GM23248 (cell line): ENCODE results near the gene EYA4. TPM values are rescaled to one million over a fixed set of nuclear protein-coding genes. Genes with fewer than 3 reads are reported as not detected.

Experiments used
- DNase-seq: peaks from one replicate; pipeline ENCODE4 v3.0.0-alpha.2; 2015
- H2AFZ ChIP-seq: fragments of 200-600 bp; sonication (generic); 2 replicates; pipeline ENCODE4 v1.6.1; 2016; ENCODE audit warnings: antibody characterized with exemption
- H3F3A ChIP-seq: fragments of 200-600 bp; sonication (generic); 2 replicates; pipeline ENCODE4 v1.6.1; 2016; ENCODE audit warnings: mild to moderate bottlenecking, antibody characterized with exemption, mixed run types; ENCODE audit not compliant: insufficient read depth
- H3K27ac ChIP-seq: fragments of 200-600 bp; sonication (generic); 2 replicates; pipeline ENCODE4 v1.5.1; 2016; ENCODE audit warnings: mild to moderate bottlenecking
- H3K27me3 ChIP-seq: fragments of 200-600 bp; sonication (generic); replicated peaks from 2 replicates; pipeline ENCODE4 v1.6.1; 2016; ENCODE audit warnings: mild to moderate bottlenecking; ENCODE audit not compliant: insufficient read depth
- H3K36me3 ChIP-seq: fragments of 200-600 bp; sonication (generic); 2 replicates; pipeline ENCODE4 v1.6.1; 2016; ENCODE audit warnings: low read depth, mild to moderate bottlenecking
- H3K4me1 ChIP-seq: fragments of 200-600 bp; sonication (generic); 2 replicates; pipeline ENCODE4 v1.6.1; 2016; ENCODE audit warnings: mild to moderate bottlenecking; ENCODE audit not compliant: insufficient read depth
- H3K4me2 ChIP-seq: fragments of 200-600 bp; sonication (generic); one replicate; pipeline ENCODE4 v1.6.1; 2016; ENCODE audit warnings: mild to moderate bottlenecking; ENCODE audit not compliant: unreplicated experiment
- H3K4me3 ChIP-seq: fragments of 200-600 bp; sonication (generic); 2 replicates; pipeline ENCODE4 v1.5.1; 2016; ENCODE audit warnings: mild to moderate bottlenecking
- H3K79me2 ChIP-seq: fragments of 200-600 bp; sonication (generic); 2 replicates; pipeline ENCODE4 v1.6.1; 2016; ENCODE audit warnings: mild to moderate bottlenecking; ENCODE audit not compliant: insufficient read depth
- H3K9ac ChIP-seq: fragments of 200-600 bp; sonication (generic); 2 replicates; pipeline ENCODE4 v1.6.1; 2016; ENCODE audit warnings: mild to moderate bottlenecking
- H3K9me2 ChIP-seq: fragments of 200-600 bp; sonication (generic); 2 replicates; pipeline ENCODE4 v1.6.1; 2016; ENCODE audit warnings: mixed run types, mild to moderate bottlenecking, moderate library complexity; ENCODE audit not compliant: insufficient read depth
- H3K9me3 ChIP-seq: fragments of 200-600 bp; sonication (generic); one replicate; pipeline ENCODE4 v1.6.1; 2017; ENCODE audit warnings: low read depth
- H4K20me1 ChIP-seq: fragments of 200-600 bp; sonication (generic); 2 replicates; pipeline ENCODE4 v1.6.0; 2016; ENCODE audit not compliant: insufficient read depth
- EZH2 ChIP-seq: fragments of 200-600 bp; sonication (generic); IDR thresholded peaks from 2 replicates; pipeline ENCODE4 v1.6.1; 2018; ENCODE audit warnings: antibody characterized with exemption, mild to moderate bottlenecking; ENCODE audit not compliant: insufficient read depth, poor library complexity, severe bottlenecking
- EZH2phosphoT487 ChIP-seq: fragments of 200-600 bp; sonication (generic); IDR thresholded peaks from 2 replicates; pipeline ENCODE4 v1.6.1; 2018; ENCODE audit warnings: antibody characterized with exemption, moderate library complexity, mild to moderate bottlenecking, low read depth; ENCODE audit not compliant: insufficient read depth
- WGBS, 2 experiments: methylation state at CpG; one replicate each; pipeline ENCODE4 v1.1.6; 2015 to 2017; ENCODE audit warnings: low lambda C conversion rate in 2 of 2, low coverage in 1 of 2; ENCODE audit errors: missing lambda C conversion rate in 2 of 2; 5-methylcytosine and 5-hydroxymethylcytosine counted together
- in situ Hi-C: fragments of 300-500 bp; cut with MboI; formaldehyde crosslinking; loops from 2 replicates; pipeline ENCODE4 v1.15.0; 2020
- polyA plus RNA-seq: library from polyadenylated mRNA; unstranded; fragments of >200 nt; fragmentation: Nextera tagmentation; extraction: Ambion mirVana; gene quantifications from 2 replicates; pipeline ENCODE4 v1.2.1, GENCODE V29; 2016
- total RNA-seq: library from RNA; depleted of rRNA; stranded (reverse); fragments of >200 nt; shearing (Covaris generic); gene quantifications from 2 replicates; pipeline ENCODE4 v1.2.3, GENCODE V29; 2014

The EYA4 gene
- total and polyA plus RNA-seq, 2 experiments from 2014 or later, result not detected

DNA sequence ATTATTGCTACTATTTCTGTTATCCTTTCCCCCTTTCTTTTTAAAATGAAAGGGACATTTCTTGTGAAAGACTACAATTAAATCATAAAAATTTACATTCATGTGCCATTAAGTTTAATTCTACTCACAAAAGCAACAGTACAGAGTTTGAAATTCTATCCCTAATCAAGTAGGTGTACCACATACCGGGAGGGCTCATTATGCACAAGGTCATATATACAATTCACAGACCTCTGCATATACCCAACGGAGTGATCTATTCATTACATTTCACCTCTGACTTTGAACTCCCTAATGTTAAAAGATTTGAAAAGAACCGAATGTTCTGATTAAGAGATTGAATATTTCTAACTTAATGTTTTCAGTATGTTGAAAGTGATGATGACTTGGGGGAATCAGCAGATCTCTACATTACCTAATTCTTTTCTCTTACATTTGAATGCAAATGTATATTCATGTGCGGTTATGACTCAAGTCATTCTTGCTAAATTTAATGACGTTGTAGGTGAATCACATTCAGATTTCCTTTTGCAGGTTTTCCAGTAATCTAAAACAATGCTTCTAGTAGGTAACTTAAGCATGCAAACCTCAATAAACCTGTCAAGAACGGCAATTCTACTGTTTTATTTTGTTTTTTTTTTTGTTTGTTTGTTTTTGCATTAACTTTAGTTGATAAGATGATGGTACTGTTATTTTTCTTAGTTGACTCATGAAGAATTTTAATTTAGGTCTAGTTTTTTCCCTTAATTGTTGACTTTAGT is 7.3 kb downstream of the EYA4 start:
- Histone ChIP-seq H3K9me2 (no peaks in the 10 kb centered on the region), H3K4me2 (no peak overlapping the region), H3K4me3 (no peak overlapping the region), H3K27ac (no peak overlapping the region), H3K36me3 (no peaks in the 10 kb centered on the region), H3F3A (no peaks in the 10 kb centered on the region), H3K9me3 (no peaks in the 10 kb centered on the region), H3K4me1 (no peaks in the 10 kb centered on the region), H2AFZ (no peak overlapping the region), H3K27me3 (peaks cover 37% of the 10 kb centered on the region), H3K9ac (no peak overlapping the region), H3K79me2 (no peaks in the 10 kb centered on the region), H4K20me1 (no peaks in the 10 kb centered on the region)
- peak; percentile 66 for DNase-seq
- 55 to 60% methylated on average over 6 of the region's 6 CpGs for WGBS, 2 experiments
- in situ Hi-C loops, result no loop called here
- TF ChIP-seq EZH2 (no peak), EZH2phosphoT487 (no peak)

DNA sequence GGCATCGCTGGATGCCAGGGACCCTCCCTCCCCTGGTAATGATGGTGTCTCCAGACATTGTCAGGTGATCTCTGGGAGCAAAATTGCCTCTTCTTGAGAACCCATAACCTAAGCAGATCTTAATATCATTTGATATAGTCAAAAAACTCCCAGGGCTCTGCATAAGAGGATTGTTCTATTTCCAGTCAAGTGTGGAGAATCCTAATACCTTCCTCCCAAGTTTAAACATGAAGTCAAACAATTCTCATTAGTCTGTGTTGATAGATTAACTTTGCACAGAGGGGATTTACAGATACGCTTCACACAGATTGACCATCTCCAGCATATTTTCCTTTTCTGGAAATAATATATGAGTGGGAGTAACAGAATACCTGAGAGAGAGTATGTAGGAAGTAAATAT is 10.5 kb downstream of the EYA4 start:
- H3K9me3 ChIP-seq, result no peaks in the 10 kb centered on the region
- H3K27me3 ChIP-seq, result 0 out of 2 replicates have a peak, but pooled peaks cover 4% of the 10 kb centered on the region
- H3K4me1 ChIP-seq, result no peaks in the 10 kb centered on the region; the same call in 1 of the 2 replicates
- no peaks in the 10 kb centered on the region for H3K9me2 ChIP-seq
- no peak overlapping the region for H3K9ac ChIP-seq
- H4K20me1 ChIP-seq, result no peaks in the 10 kb centered on the region
- H3K4me2 ChIP-seq, result no peak overlapping the region
- H3K36me3 ChIP-seq, result no peaks in the 10 kb centered on the region
- in situ Hi-C loops, result no loop called here
- no peaks in the 10 kb centered on the region for H3F3A ChIP-seq
- no peak for DNase-seq
- no peak overlapping the region for H3K27ac ChIP-seq
- H2AFZ ChIP-seq, result no peak overlapping the region
- no peak overlapping the region for H3K4me3 ChIP-seq
- H3K79me2 ChIP-seq, result no peaks in the 10 kb centered on the region
- TF ChIP-seq EZH2phosphoT487 (no peak), EZH2 (no peak)
- 78 to 83% methylated on average over 2 of the region's 2 CpGs for WGBS, 2 experiments

DNA sequence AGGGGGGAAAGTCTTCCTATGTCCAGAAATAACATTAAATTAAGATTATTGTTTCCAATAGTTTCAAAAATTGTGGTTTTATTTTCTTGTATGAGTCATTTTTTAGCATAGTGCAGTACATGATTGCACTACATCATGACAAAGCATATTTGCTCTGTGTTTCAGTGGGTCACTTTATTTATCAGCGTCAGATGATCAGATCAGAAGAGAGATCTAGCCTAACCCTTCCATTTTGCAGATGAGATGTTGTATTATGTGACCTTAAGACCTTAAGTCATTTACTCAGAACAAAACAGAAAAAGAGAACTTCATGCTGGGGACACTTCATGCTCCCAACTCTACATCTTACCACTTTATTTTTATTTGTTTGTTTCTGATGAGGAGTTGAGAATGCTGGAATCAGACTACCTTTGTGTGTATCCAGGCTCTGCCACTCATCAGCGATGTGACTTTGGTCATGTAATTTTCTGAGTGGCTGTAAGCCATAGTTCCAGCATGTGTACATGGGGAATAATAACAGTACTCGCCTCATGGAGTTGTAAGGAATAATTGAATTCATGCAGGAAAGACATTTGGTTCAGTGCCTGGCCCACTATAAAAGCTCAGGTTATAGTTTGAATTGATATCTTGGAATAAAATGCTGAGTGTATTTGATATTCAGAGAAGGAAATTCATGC is 13.5 kb downstream of the EYA4 start:
- Histone ChIP-seq H3K4me3 (no peak overlapping the region), H3K27me3 (no peaks in the 10 kb centered on the region), H4K20me1 (no peaks in the 10 kb centered on the region), H3F3A (no peaks in the 10 kb centered on the region), H3K4me2 (no peak overlapping the region), H2AFZ (peak overlapping the region; percentile 42; the same call in 1 of the 2 replicates), H3K4me1 (no peaks in the 10 kb centered on the region; the same call in 1 of the 2 replicates), H3K27ac (no peak overlapping the region), H3K79me2 (no peaks in the 10 kb centered on the region), H3K9me2 (no peaks in the 10 kb centered on the region), H3K9me3 (no peaks in the 10 kb centered on the region), H3K36me3 (no peaks in the 10 kb centered on the region), H3K9ac (no peak overlapping the region)
- in situ Hi-C loops, result no loop called here
- peak; percentile 55 for DNase-seq
- 68 to 69% methylated on average over 3 of the region's 3 CpGs for WGBS, 2 experiments
- TF ChIP-seq EZH2 (no peak), EZH2phosphoT487 (no peak)

DNA sequence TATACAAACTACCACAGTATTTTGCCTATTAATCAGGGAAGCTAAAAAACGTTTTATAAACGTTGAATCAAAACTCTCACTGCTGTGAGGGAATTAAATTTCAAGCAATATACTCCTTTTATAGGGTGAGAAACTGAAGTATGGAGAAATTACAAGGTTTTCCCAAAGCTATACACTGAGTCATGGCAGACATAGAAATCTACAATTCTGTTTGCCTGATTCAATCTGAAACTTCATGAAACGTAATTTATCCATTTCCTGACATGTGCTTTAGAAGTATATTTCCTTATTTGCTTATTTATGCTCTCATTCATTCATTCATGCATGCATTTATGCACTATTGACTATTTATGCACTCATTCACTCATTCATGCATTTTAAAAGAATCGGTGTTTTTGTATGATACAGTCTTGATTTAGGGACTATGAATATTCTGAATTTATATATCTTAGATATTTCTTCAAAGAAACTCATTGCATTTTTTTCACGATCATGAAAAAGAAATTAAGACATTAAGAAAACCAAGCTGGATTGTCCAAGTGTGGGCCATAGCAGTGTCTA is 16.5 kb downstream of the EYA4 start:
- no peak overlapping the region for H3K4me3 ChIP-seq
- in situ Hi-C loops, result no loop called here
- no peaks in the 10 kb centered on the region; the same call in 1 of the 2 replicates for H3K4me1 ChIP-seq
- H3F3A ChIP-seq, result no peaks in the 10 kb centered on the region
- no peaks in the 10 kb centered on the region; the same call in 1 of the 2 replicates for H3K27me3 ChIP-seq
- no peak for DNase-seq
- H3K79me2 ChIP-seq, result no peaks in the 10 kb centered on the region
- no peak overlapping the region for H3K27ac ChIP-seq
- H3K9ac ChIP-seq, result no peak overlapping the region
- TF ChIP-seq EZH2phosphoT487 (no peak), EZH2 (no peak)
- no peak overlapping the region for H2AFZ ChIP-seq
- no peaks in the 10 kb centered on the region for H4K20me1 ChIP-seq
- 37 to 42% methylated on average over 5 of the region's 5 CpGs for WGBS, 2 experiments
- H3K36me3 ChIP-seq, result no peaks in the 10 kb centered on the region
- H3K9me3 ChIP-seq, result no peaks in the 10 kb centered on the region
- H3K9me2 ChIP-seq, result no peaks in the 10 kb centered on the region
- no peak overlapping the region for H3K4me2 ChIP-seq
